HL-60/S4 treated with retinoic acid at 250 ng/mL for 4 days and 3 days (cell line): Measurements from ENCODE around the gene SNX13.
"Not testable (repeated sequence)": the region's sequence is repeated elsewhere in the genome, so short reads cannot be mapped to it uniquely, and the experiment has no call there.

Experiments
- in situ Hi-C: fragments of 300-500 bp; cut with MboI; formaldehyde crosslinking; loops from 2 replicates; pipeline ENCODE4 v1.7.0; 2022; ENCODE audit warnings: low sequenced_read_pairs

Gene SNX13

DNA sequence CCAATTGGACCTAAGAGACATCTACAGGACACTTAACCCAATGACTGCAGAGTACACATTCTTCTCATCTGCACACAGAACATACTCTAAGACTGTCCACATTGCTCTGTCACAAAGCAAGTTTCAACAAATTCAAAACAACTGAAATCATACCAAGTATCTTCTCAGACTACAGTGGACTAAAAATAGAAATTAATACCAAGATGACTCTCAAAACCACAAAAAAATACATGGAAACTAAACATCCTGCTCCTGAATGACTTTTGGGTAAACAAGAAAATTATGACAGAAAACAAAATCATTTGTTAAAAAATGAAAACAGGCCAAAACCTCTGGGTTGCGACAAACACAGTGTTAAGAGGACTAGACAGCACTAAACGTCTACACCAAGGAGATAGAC lies 24.5 kb downstream of the SNX13 start:
- in situ Hi-C loops: no loop called here

GRCh38 chr7:17915168-17915567 lies 25.1 kb downstream of the SNX13 start:
- in situ Hi-C loops: no loop called here

DNA sequence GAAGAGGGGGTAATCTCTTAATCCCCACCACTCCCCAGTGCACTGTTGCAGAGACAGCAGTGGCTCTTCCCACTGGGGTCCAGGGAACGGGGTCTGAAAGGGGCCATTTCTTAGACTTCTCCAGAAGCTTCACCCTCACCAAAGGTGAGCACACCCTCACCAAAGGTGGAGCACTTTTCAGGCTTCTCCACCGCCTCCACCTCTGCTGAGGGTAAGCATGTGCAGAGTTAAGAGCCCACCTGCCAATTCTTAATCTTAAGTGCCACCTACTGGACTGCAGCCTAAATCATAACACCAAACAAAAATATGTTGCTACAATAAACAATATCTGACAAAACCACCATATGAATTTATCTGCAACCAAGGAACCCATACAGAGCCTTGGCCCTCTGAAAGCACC lies 27.0 kb downstream of the SNX13 start:
- in situ Hi-C loops: no loop called here

DNA sequence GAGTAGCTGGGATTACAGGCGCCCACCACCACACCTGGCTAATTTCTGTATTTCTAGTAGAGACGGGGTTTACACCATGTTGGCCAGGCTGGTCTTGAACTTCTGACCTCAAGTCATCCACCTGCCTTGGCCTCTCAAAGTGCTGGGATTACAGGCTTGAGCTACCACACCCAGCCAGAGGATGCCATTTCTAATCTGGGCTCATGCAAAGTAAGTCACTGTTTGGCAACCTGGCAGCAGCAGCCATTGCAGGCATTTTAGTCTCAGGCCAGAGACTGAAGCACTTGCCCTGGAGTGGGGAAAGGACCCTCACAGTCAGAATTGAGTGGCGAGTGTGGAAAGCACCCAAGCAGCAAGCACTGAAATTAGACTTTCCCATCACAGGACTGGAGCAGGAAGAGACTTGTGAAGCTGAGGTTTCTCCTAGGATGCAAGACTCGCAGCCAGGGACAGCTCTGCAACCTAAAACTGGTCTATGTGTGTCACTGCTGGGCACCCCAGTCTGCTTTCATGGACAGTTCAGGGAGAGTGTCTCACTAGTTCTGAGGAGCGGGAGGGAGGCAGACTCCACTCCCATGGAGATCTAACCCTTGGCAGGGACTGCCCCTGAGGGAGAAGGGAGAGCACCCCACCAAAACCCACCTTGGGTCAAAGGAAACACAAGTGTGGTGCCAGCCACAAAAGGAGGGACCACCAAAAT lies 27.6 kb downstream of the SNX13 start:
- in situ Hi-C loops: no loop called here

DNA sequence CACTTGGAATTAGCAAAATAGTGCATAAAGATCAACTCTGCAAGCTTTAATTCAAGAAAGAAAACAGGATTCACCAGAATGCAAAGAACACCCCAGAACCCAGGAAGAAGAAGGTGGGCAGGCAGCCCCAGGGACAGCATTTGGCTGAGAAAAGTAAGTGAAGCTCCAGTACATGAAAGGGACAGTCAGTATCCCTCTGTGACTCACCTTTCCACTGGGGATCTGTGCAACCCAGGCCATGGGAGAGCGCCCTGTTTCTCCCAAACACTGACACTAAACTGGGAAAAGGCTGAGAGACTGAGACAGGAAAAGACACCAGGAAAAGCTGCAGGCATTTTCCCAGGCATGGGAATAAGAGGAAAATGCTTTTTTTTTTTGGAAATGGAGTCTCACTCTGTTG lies 28.2 kb downstream of the SNX13 start:
- in situ Hi-C loops: no loop called here

GRCh38 chr7:17910377-17910776 lies 29.9 kb downstream of the SNX13 start:
- in situ Hi-C loops: no loop called here

GRCh38 chr7:17909310-17909709 lies 31.0 kb downstream of the SNX13 start:
- in situ Hi-C loops: not testable (repeated sequence)

GRCh38 chr7:17907014-17907413 lies 33.3 kb downstream of the SNX13 start:
- in situ Hi-C loops: no loop called here

DNA sequence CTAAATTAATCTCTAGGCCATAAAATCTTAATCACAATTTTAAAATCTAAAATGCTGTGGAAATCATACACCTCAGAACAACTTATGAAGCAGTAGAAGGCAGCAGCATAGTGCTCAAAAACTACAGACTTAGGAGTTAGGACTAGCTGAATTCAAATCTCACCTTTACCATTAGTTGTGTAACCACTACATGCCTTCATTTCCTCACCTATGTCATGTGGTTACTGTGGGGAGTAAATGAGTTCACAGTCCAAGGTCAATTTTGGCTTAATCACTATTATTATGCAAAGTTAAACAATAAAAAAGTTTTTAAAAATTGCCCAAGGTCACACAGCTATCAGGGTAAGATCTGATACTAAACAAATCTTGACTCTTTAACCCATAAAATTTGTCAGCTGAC lies 37.0 kb downstream of the SNX13 start:
- in situ Hi-C loops: no loop called here

DNA sequence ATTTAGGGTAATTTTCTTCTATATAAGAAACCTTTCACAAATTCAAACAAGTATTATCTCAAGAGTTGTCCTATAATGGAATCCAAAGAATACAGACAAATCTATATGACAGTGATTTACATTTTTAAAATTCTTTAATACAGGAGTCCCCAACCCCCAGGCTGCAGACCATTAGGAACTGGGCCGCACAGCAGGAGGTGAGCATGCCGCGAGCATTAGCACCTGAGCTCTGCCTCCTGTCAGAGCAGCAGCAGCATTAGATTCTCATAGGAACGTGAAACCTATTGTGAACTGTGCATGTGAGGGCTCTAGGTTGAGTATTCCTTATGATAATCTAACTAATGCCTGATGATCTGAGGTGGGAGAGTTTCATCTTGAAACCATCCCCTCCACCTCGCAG lies 37.7 kb downstream of the SNX13 start:
- in situ Hi-C loops: no loop called here

GRCh38 chr7:17900464-17900863 lies 39.8 kb downstream of the SNX13 start:
- in situ Hi-C loops: no loop called here

GRCh38 chr7:17898111-17898510 lies 42.2 kb downstream of the SNX13 start:
- in situ Hi-C loops: no loop called here

DNA sequence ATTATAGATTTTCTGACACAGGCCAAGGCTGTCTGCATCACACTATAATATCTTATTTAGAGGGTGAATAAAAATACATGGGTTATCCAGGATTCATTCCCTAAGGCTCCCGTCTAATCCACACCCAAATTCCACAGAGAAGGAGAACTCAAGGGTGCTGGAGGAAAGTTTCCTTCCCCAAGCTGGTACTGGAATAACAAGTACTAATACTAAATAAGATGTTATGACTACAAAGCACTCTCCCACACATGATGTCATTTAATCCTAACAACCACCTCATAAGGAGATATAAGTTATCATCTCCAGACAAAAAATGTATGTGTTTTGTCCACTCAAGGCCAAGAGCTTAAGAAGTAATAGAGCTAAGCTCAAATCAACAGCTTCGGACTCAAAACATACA lies 53.0 kb downstream of the SNX13 start:
- in situ Hi-C loops: no loop called here

DNA sequence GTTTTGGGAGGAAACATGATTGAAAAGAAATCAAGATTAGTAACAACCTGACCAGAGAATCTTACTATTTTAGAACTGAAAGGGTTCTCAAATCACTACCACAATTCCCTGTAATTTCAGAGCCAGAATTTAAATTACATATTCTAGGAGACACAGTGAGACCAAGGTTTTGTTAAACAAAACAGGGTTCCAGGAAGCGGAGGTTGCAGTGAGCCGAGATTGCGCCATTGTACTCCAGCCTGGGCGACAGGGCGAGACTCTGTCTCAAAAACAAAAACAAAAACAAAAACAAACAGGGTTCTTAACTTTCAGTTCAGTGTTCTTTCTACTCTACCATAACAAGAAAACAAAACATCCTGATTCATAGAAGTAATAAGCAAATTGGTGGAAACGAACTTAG lies 57.6 kb downstream of the SNX13 start:
- in situ Hi-C loops: no loop called here

- in situ Hi-C loops: no loop called here
Observed at GRCh38 chr7:17879075-17879661, 61.1 kb downstream of the SNX13 start.

DNA sequence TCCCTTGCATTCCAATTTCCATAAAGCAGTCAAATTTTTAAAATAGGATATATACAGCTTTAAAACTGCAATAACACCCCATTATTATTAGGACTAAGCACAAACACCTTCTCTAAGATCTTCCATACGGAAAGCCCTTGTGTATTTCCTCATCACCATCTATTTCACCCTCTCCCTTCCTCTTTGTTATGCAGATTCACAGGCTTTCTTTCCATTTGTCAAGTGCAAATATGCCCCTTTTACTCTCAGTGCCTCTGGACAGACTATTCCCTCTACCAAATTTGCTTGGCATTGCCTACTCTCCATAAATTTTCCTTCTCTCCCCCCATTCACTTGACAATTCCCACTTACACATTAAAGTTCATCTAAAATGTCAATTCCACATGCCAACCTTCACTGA lies 61.7 kb downstream of the SNX13 start:
- in situ Hi-C loops: no loop called here

DNA sequence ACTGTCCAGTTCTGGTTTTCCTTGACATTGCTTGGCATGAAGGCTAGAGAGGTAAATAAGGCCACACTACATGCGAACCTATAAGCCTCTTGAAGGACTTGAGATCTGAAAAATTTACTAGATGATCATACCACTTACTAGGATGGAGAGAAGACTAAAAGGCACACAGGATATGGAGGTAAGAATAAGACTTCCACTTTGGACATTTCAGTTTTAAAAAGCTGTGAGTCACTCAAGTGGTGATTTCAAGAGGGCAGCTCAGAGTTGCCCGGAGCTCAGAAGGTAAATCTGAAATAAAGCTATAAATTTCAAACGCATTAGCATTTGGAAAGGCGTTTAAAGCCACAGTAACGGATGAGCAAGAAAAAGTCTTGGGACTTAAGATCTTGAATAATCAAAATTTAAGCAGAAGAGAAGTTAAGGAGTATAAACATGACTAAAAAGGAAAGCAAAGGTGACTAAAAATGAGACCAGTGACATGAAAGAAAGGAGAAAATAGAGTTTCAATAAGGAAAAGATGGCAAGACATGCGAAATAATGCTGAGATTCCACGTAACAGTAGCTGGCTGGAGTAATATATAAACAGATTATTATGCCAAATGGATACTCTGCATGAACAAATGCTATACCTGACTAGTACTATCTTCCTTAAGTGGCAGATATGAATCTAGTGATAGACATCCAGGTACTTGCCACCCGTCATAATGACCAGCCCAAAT lies 68.3 kb downstream of the SNX13 start:
- in situ Hi-C loops: no loop called here

- in situ Hi-C loops: no loop called here
Observed at GRCh38 chr7:17870406-17870805, 69.9 kb downstream of the SNX13 start.

GRCh38 chr7:17863809-17864143 lies 76.5 kb downstream of the SNX13 start:
- in situ Hi-C loops: no loop called here

DNA sequence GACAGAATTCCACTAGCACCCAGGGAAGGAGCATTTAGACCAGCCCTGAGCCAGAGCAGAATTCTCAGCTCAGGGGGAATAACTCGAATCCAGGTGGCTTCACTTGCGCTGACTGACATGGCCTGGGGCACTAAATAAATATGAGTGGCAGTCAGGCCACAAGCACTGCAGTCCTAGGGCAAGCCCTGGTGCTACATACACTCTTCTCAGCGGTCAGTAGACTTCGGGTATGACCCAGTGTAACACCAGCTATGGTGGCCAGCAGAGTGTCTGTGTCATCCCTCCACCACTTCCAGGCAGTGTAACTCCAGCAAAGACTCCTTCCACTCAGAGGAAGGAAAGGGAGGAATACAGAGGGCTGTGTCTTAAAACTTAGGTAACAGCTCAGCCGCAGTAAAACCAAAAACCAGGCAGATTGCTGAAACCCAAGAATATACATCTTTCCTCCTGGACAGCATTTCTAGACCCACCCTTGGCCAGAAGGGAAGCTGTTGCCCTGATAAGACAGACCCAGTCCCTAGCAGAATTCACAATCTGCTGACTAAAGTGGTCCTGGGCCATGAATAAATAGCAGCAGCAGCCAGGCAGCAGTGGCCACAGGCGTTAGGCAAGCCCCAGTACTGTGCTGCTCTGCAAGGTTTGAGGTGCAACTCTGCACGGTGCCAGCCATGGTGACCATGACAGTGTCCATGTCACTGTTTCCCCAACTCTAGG lies 77.0 kb downstream of the SNX13 start:
- in situ Hi-C loops: no loop called here

- in situ Hi-C loops: no loop called here
Observed at GRCh38 chr7:17856251-17856650, 84.0 kb downstream of the SNX13 start.

- in situ Hi-C loops: no loop called here
Observed at GRCh38 chr7:17855202-17855601, 85.1 kb downstream of the SNX13 start.
